ENCODE results near the gene MEOX1. TPM values are rescaled to one million over a fixed set of nuclear protein-coding genes. Genes with fewer than 3 reads are reported as not detected.

The MEOX1 gene
- total RNA-seq, 1 donor from 2014 or later = 0.19 TPM

- no peak for DNase-seq (ENCODE audit: low read depth)
These were observed 66.3 kb downstream of the MEOX1 start for GRCh38 chr17:43595466-43595865.

- DNase-seq (ENCODE audit: low read depth) = peak; percentile 69
These were observed 69.8 kb downstream of the MEOX1 start for GRCh38 chr17:43591779-43592562.

- DNase-seq (ENCODE audit: low read depth) = no peak
These were observed 70.7 kb downstream of the MEOX1 start for GRCh38 chr17:43591001-43591400.

Other genes starting within 250 kb of the MEOX1 start
- gene DHX8, start 177.9 kb downstream of the MEOX1 start, total RNA-seq = 33.3 and 39.3 TPM in 2 replicates
- 3.0 and 7.9 TPM in 2 replicates for gene ETV4, start 115.6 kb downstream of the MEOX1 start, total RNA-seq
- not detected in 2 replicates for gene SOST, start 96.9 kb upstream of the MEOX1 start, total RNA-seq
- 103 and 104 TPM in 2 replicates for gene DUSP3, start 117.1 kb upstream of the MEOX1 start, total RNA-seq
- not detected in 2 replicates for gene CFAP97D1, start 118.5 kb upstream of the MEOX1 start, total RNA-seq
- 5.4 and 5.5 TPM in 2 replicates for gene MPP3, start 171.2 kb upstream of the MEOX1 start, total RNA-seq
- gene CD300LG, start 185.3 kb upstream of the MEOX1 start, total RNA-seq = not detected in 2 replicates
- 0.96 and 2.3 TPM in 2 replicates for gene MPP2, start 245.6 kb upstream of the MEOX1 start, total RNA-seq